Measurements from ENCODE around the gene PTGS1. TPM values are rescaled to one million over a fixed set of nuclear protein-coding genes. Genes with fewer than 3 reads are reported as not detected.
A peak's percentile ranks its signal among the peaks of the same experiment; 100 is the strongest.
"Not testable (repeated sequence)": the region's sequence is repeated elsewhere in the genome, so short reads cannot be mapped to it uniquely, and the experiment has no call there.

PTGS1 gene
- total RNA-seq, 2 donors from 2014 or later = 7.8 to 25.4 TPM

GRCh38 chr9:122342323-122343050 is 28.3 kb upstream of the PTGS1 start:
- ATAC-seq = no peak
- intact Hi-C loops (cut with DNase I, micrococcal nuclease) = loop anchor here in 1 of 2 donors (10.0 kb wide), 1 partner anchor 218 kb away; no protein-coding TSS in a partner anchor
- DNase-seq = no peak

DNA sequence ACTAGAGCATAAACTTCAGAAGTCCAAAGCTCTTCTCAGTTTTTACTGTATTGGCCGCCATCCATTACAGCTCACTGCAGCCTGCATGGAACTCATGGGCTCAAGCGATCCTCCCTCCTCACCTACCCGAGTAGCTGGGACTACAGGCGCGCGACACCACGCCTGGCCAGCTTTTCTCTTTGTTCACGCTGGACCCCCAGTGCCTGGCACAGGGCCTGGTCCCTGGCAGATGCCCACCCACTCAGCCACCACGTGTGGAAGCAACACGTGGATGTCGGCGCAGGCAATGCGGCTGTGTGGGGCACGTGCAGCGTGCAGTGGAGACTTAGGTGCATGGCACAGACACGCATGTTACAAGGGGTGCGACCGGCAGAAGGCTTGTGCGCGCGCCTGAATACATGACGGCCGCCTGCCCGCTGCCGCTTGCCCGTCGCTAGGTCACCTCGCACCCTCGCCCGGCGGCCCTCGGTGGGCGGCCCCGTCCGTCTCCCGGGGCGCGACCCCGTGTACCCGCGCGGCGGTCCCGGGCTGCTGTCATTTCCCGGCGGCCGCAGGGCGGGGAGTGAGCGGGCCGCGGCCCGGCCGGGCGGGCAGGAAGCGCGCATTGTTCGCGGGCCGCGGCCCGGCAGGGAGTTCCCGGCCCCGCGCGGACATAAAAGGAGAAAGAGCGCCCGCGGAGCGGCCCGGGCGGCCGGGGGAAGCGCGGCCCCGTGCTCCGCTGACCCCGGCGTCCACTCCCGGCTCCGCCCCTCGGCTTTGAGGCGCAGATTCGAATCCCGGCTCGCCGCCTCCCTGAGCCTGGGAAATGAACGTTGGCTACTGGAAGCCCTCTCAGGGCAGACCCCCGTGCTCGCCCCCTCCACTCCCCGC is 24.1 kb upstream of the PTGS1 start:
- peak; percentile 64 for ATAC-seq
- DNase-seq = peak; percentile 56 to 65
- intact Hi-C loops (cut with DNase I, micrococcal nuclease) = loop anchor here in 1 of 2 donors (10.0 kb wide), 1 partner anchor 222 kb away; no protein-coding TSS in a partner anchor

- ATAC-seq = peak; percentile 78
- intact Hi-C loops (cut with DNase I, micrococcal nuclease) = loop anchor here in 1 of 2 donors (10.0 kb wide), 1 partner anchor 223 kb away; no protein-coding TSS in a partner anchor
Observed at GRCh38 chr9:122347348-122348287, 23.2 kb upstream of the PTGS1 start.

DNA sequence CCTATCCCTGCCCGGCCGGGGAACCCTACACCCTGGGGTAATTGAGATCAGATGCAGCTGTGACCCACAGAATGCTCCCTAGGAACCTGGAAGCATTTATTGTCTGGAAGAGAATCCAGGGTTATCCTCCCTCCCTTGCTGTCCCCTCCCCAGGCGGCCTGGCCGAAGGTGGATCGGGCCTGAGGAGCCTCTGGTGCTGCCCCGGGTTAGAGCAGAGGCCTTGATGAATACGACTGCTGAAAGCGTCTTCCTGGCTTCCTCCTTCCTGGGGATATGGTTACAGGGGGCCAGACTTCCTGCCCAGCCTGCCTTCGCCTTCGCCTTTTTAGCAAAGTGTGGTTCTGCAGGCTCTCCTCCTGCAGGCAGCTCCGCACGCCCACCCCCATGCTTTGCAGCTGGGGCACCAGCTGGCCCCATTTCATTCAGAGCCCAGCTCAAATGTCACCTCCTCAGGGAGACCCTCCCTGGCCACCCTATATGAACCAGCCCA is 22.5 kb upstream of the PTGS1 start:
- intact Hi-C loops (cut with DNase I, micrococcal nuclease) = loop anchor here in 1 of 2 donors (10.0 kb wide), 1 partner anchor 224 kb away; no protein-coding TSS in a partner anchor
- ATAC-seq (no peak), DNase-seq (no peak)

More at GRCh38 chr9:122347348-122348287, 23.2 kb upstream of the PTGS1 start:
- peak; percentile 59 to 64 for DNase-seq

DNA sequence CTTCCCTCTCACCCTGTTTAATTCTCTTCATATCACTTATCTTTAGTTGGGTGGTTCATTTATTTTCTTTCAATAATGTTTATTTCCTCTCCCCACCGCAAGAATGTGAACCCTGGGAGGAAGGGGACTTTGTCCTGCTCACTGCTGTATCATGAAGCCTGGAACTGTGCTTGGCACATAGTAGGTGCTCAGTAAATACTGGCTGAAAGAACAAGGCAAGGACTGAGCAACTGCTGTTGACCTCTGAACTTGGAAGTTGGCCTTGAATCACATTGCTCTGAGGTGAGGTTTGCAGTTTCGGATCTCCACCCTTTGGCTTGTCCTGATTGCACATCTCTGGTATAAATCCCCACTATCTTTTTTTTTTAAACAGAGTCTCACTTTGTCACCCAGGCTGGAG is 22.0 kb upstream of the PTGS1 start:
- intact Hi-C loops (cut with DNase I, micrococcal nuclease) = loop anchor here in 1 of 2 donors (10.0 kb wide), 1 partner anchor 224 kb away; no protein-coding TSS in a partner anchor
- ATAC-seq (no peak), DNase-seq (no peak)

GRCh38 chr9:122349201-122349600 is 21.6 kb upstream of the PTGS1 start:
- intact Hi-C loops (cut with DNase I, micrococcal nuclease) = loop anchor here in 1 of 2 donors (10.0 kb wide), 1 partner anchor 224 kb away; no protein-coding TSS in a partner anchor
- DNase-seq (no peak), ATAC-seq (no peak)

DNA sequence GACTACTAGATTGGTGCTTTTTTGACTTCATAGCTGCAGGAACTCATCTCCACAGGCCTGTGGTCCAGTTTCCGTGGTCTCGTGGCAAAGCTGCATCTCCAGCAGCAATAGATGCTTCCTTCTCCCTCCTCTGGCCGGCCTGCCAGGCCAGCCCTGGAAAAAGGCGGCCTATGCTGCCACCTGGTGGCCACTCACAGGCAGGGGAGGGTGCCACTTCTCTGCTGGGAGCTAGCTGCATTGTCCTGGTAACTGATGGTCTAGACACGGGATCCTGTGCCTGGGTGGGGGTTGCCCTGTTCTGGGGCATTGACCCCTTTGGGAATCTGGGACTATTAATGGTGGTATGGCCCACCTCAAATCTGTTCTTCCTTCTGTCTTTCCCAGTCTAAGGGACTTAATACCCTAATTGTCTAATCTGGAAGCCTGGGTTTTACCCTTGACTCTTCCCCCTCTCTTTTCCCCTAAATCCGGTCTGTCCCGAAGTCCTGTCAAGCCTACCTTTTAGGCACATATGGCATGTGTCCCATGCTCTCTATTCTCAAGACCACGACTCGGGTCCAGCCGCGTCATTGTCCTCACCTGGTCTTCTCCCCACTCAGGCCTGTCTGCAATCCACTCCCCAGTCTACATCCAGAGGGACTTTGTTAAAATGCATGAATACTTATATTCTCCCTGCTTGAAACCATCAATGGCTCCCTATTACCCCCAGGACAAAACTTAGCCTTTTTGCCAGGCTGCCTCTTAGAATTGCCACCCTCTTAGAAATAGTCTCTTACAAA is 20.1 kb upstream of the PTGS1 start:
- intact Hi-C loops (cut with DNase I, micrococcal nuclease) = loop anchor here in 1 of 2 donors (2.0 kb wide), 1 partner anchor 226 kb away; no protein-coding TSS in a partner anchor
- DNase-seq (peak; percentile 62 to 83), ATAC-seq (peak; percentile 66)

- DNase-seq (no peak), ATAC-seq (no peak)
- intact Hi-C loops (cut with DNase I, micrococcal nuclease) = no loop called here
Observed at GRCh38 chr9:122354536-122355199, 16.2 kb upstream of the PTGS1 start.

DNA sequence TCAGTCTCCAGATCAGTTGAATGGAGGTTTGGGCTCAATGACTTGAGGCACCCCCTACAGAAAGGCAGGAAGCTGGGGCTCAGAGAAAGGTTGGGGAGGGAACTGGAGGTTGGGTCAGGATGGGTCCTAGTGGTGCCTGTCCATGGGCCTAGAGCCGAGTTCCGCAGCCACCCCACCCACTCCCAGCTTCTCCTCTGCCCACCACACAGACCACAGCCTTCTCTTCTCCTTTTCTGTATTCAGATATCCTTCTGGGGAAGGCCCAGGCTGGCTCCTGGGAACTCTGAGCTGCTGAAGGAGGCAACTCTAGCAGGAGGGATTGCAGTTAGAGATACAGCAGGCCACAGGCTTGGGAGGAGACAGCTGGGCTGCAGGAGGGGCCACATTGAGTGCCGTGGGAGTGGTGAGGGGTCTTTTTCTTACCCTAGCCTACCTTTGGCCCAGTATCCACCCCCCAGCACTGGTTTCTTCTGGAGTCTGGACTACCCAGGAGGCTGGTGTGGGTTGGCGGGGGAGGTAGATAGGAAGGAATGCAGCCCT is 15.4 kb upstream of the PTGS1 start:
- intact Hi-C loops (cut with DNase I, micrococcal nuclease) = no loop called here
- ATAC-seq (no peak), DNase-seq (no peak)

DNA sequence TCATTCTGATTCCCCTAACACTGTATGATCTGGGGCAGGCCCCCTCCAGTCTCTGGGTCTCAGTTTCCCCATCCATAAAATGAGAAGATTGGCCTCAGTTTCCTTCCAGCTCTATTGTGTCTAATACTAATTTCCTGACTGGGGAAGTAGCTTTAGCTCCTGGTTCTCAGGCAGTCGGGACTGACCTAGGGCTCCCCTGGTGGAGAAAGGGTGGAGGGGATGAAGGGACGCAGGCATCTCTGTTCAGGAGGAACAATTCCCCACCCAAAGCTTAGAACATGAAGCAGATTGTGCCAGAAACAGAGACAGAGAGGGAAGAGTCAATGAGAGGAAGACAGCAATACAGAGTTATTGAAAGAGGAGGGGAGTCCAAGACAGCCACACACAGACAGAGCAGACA is 14.2 kb upstream of the PTGS1 start:
- ATAC-seq = no peak
- DNase-seq = no peak
- intact Hi-C loops (cut with DNase I, micrococcal nuclease) = no loop called here

- DNase-seq (no peak), ATAC-seq (no peak)
- intact Hi-C loops (cut with DNase I, micrococcal nuclease) = no loop called here
Observed at GRCh38 chr9:122360891-122361290, 9.9 kb upstream of the PTGS1 start.

DNA sequence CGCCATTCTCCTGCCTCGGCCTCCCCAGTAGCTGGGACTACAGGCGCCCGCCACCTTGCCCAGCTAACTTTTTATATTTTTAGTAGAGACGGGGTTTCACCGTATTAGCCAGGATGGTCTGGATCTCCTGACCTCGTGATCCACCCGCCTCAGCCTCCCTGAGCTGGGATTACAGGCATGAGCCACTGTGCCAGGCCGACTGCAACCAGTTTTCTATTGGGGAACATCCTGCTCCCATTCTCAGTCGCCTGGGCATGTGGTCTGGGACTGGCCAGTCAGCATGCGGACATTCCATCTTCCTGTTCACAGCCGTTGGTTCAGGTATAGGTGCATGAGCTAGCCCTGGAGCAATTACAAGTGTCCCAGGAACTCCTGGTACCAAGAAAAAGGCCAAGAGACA is 7.7 kb upstream of the PTGS1 start:
- intact Hi-C loops (cut with DNase I, micrococcal nuclease); ATAC-seq; DNase-seq: not testable (repeated sequence)

- intact Hi-C loops (cut with DNase I, micrococcal nuclease) = no loop called here
- no peak for ATAC-seq
- DNase-seq = no peak
Observed at GRCh38 chr9:122364117-122364782, 6.6 kb upstream of the PTGS1 start.

DNA sequence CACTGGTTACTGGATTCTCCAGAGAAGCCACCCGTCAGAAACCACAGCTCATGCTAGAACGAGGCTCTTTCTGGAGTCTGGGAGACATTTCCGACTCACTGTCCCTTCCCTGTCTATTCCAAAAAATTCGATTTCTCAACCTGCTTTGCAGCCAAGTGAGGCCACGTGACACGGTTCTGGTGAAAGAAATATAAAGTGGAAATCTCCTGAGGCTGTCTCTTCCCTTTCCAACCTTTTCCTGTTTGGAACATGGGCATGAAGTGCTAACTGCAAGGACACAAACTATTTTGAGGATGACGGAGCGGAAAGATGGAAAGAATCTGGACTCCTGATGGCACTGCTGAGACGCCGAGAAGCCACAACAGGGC is 6.1 kb upstream of the PTGS1 start:
- ATAC-seq = no peak
- DNase-seq = no peak
- intact Hi-C loops (cut with DNase I, micrococcal nuclease) = no loop called here

DNA sequence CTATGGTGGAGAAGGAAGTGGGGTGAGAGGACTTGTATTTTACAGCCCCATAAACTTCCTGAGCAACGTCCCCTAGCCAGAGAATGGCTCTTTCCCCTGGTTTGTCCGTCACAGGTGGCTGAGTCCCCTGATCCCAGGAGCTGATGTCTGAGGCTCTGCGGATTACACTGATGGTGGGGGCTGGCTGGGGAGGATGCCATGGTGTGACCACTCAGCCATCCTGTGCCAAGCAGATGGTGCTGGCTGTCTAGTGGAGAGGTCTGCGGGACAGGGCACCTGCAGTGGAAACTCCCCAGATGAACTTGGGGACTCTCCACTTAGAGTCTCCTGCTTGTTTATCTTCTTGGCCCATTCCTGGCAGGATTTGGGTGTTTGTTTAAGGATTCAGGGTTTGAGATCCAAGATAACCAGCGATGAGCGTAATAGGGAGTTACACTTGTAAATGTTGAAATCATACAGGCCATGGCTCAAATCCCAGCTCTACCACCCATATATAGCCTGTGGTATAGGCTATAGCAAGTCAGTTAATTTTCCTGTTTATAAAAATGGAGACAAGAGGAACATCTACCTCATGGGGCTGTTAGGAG is 4.7 kb upstream of the PTGS1 start:
- ATAC-seq (peak; percentile 33), DNase-seq (no peak)
- intact Hi-C loops (cut with DNase I, micrococcal nuclease) = no loop called here

- ATAC-seq = no peak
- intact Hi-C loops (cut with DNase I, micrococcal nuclease) = no loop called here
- no peak for DNase-seq
Observed at GRCh38 chr9:122367065-122367464, 3.8 kb upstream of the PTGS1 start.

All from left colon (tissue), 2 donors.